H9 (cell line): Measurements from ENCODE around the gene ELOVL6. TPM values are rescaled to one million over a fixed set of nuclear protein-coding genes. Genes with fewer than 3 reads are reported as not detected.

Source experiments
- DNase-seq: peaks from one replicate; pipeline ENCODE4 v3.0.0-alpha.2; 2017
- H2AFZ ChIP-seq: one replicate; pipeline ENCODE4 v1.6.1; 2013; ENCODE audit warnings: mild to moderate bottlenecking, low read length, control low read depth, moderate library complexity
- H2AK5ac ChIP-seq: 2 replicates; pipeline ENCODE4 v1.6.1; 2013; ENCODE audit warnings: low read length, control low read depth, mixed read lengths; ENCODE audit not compliant: insufficient read length
- H2BK120ac ChIP-seq: one replicate; pipeline ENCODE4 v1.6.1; 2013; ENCODE audit warnings: low read depth, mild to moderate bottlenecking, low read length, control low read depth, inconsistent platforms; ENCODE audit not compliant: poor library complexity, severe bottlenecking
- H2BK12ac ChIP-seq: 2 replicates; pipeline ENCODE4 v1.6.1; 2013; ENCODE audit warnings: low read length, control low read depth, mixed read lengths, low read depth; ENCODE audit not compliant: insufficient read length
- H2BK15ac ChIP-seq: 2 replicates; pipeline ENCODE4 v1.6.1; 2013; ENCODE audit warnings: low read depth, low read length, control low read depth
- H2BK20ac ChIP-seq: one replicate; pipeline ENCODE4 v1.6.1; 2013; ENCODE audit warnings: low read depth, mild to moderate bottlenecking, low read length, control low read depth, inconsistent platforms; ENCODE audit not compliant: poor library complexity, severe bottlenecking
- H2BK5ac ChIP-seq: 2 replicates; pipeline ENCODE4 v1.6.1; 2013; ENCODE audit warnings: low read length, control low read depth, mixed read lengths; ENCODE audit not compliant: insufficient read length
- H3K14ac ChIP-seq: 2 replicates; pipeline ENCODE4 v1.6.1; 2013; ENCODE audit warnings: low read length, control low read depth; ENCODE audit not compliant: insufficient read depth
- H3K18ac ChIP-seq: 2 replicates; pipeline ENCODE4 v1.6.1; 2013; ENCODE audit warnings: low read depth, mild to moderate bottlenecking, mixed read lengths, low read length, control low read depth; ENCODE audit not compliant: insufficient read length
- H3K23ac ChIP-seq: 2 replicates; pipeline ENCODE4 v1.6.1; 2013; ENCODE audit warnings: low read length, control low read depth, mixed read lengths, low read depth; ENCODE audit not compliant: insufficient read length
- H3K23me2 ChIP-seq: 2 replicates; pipeline ENCODE4 v1.6.1; 2013; ENCODE audit warnings: low read depth, mild to moderate bottlenecking, mixed read lengths, low read length, control low read depth; ENCODE audit not compliant: insufficient read length, poor library complexity, severe bottlenecking
- H3K27ac ChIP-seq: 2 replicates; pipeline ENCODE4 v1.5.1; 2013; ENCODE audit warnings: low read length, control low read depth, mixed read lengths, low read depth; ENCODE audit not compliant: insufficient read length
- H3K27me3 ChIP-seq: 2 replicates; pipeline ENCODE4 v1.6.1; 2013; ENCODE audit warnings: low read length, control low read depth, inconsistent platforms; ENCODE audit not compliant: insufficient read depth
- H3K4ac ChIP-seq: 2 replicates; pipeline ENCODE4 v1.6.1; 2013; ENCODE audit warnings: low read depth, mild to moderate bottlenecking, control low read depth, inconsistent platforms, low read length, moderate library complexity
- H3K4me1 ChIP-seq: 2 replicates; pipeline ENCODE4 v1.6.1; 2013; ENCODE audit warnings: low read length, control low read depth, inconsistent platforms; ENCODE audit not compliant: insufficient read depth
- H3K4me2 ChIP-seq: 2 replicates; pipeline ENCODE4 v1.6.1; 2013; ENCODE audit warnings: low read length, control low read depth, mixed read lengths; ENCODE audit not compliant: insufficient read length, insufficient read depth
- H3K56ac ChIP-seq: 2 replicates; pipeline ENCODE4 v1.6.1; 2013; ENCODE audit warnings: low read depth, mild to moderate bottlenecking, mixed read lengths, low read length, control low read depth; ENCODE audit not compliant: insufficient read length
- H3K79me1 ChIP-seq: 2 replicates; pipeline ENCODE4 v1.6.1; 2013; ENCODE audit warnings: low read depth, mild to moderate bottlenecking, moderate library complexity, low read length, control low read depth, inconsistent platforms; ENCODE audit not compliant: insufficient read depth, poor library complexity, severe bottlenecking
- H3K79me2 ChIP-seq: 2 replicates; pipeline ENCODE4 v1.6.1; 2013; ENCODE audit warnings: low read length, control low read depth, inconsistent platforms; ENCODE audit not compliant: insufficient read depth
- H3K9ac ChIP-seq: 2 replicates; pipeline ENCODE4 v1.6.1; 2013; ENCODE audit warnings: low read length, control low read depth, mixed read lengths; ENCODE audit not compliant: insufficient read length; ENCODE audit errors: extremely low read depth
- H3K9me3 ChIP-seq: one replicate; pipeline ENCODE4 v1.6.1; 2013; ENCODE audit warnings: low read depth, low read length, inconsistent platforms; ENCODE audit not compliant: control insufficient read depth
- H3T11ph ChIP-seq: one replicate; pipeline ENCODE4 v1.6.1; 2013; ENCODE audit warnings: mild to moderate bottlenecking, low read length, control low read depth, inconsistent platforms
- H4K20me1 ChIP-seq: one replicate; pipeline ENCODE4 v1.6.1; 2013; ENCODE audit not compliant: control insufficient read depth, insufficient read length, insufficient read depth
- H4K5ac ChIP-seq: 2 replicates; pipeline ENCODE4 v1.6.1; 2013; ENCODE audit warnings: low read depth, mild to moderate bottlenecking, mixed read lengths, low read length, control low read depth; ENCODE audit not compliant: insufficient read length
- H4K8ac ChIP-seq: replicated peaks from 2 replicates; pipeline ENCODE4 v1.6.1; 2013; ENCODE audit warnings: low read length, control low read depth, mixed read lengths, low read depth; ENCODE audit not compliant: insufficient read length
- H4K91ac ChIP-seq: 2 replicates; pipeline ENCODE4 v1.6.1; 2013; ENCODE audit warnings: low read depth, mild to moderate bottlenecking, moderate library complexity, mixed read lengths, low read length, control low read depth; ENCODE audit not compliant: insufficient read length
- H3K27ac Mint-ChIP-seq, 3 experiments: 2 replicates in 2 of 3; 3 replicates in 1 of 3; pipeline ENCODE4 v1.8.0; 2020 to 2021; ENCODE audit warnings: mixed read lengths in 3 of 3, mild to moderate bottlenecking in 1 of 3, moderate library complexity in 1 of 3
- H3K27me3 Mint-ChIP-seq: 2 replicates; pipeline ENCODE4 v1.8.0; 2021; ENCODE audit warnings: low read depth, mild to moderate bottlenecking, moderate library complexity, mixed read lengths
- H3K36me3 Mint-ChIP-seq, 3 experiments: 2 replicates in 2 of 3; 3 replicates in 1 of 3; pipeline ENCODE4 v1.8.0; 2020 to 2021; ENCODE audit warnings: low read depth in 3 of 3, mixed read lengths in 3 of 3; ENCODE audit not compliant: insufficient read depth in 1 of 3
- H3K4me1 Mint-ChIP-seq, 2 experiments: 2 replicates each; pipeline ENCODE4 v1.8.0; 2020; ENCODE audit warnings: mixed read lengths in 2 of 2
- H3K4me3 Mint-ChIP-seq, 2 experiments: 2 replicates in 1 of 2; 3 replicates in 1 of 2; pipeline ENCODE4 v1.8.0; 2020 to 2021; ENCODE audit warnings: mild to moderate bottlenecking in 2 of 2, mixed read lengths in 2 of 2, moderate library complexity in 1 of 2
- H3K9me3 Mint-ChIP-seq, 2 experiments: 2 replicates in 1 of 2; 3 replicates in 1 of 2; pipeline ENCODE4 v1.8.0; 2020; ENCODE audit warnings: mild to moderate bottlenecking in 2 of 2, mixed read lengths in 2 of 2, moderate library complexity in 1 of 2
- CTCF ChIP-seq: fragments of 200-600 bp; sonication (generic); conservative IDR thresholded peaks from 3 replicates; pipeline ENCODE4 v1.8.0; 2021; ENCODE audit warnings: antibody characterized with exemption, mild to moderate bottlenecking
- whole genome bisulfite sequencing: extraction: QIAGEN DNeasy Blood & Tissue Kit; methylation state at CpG from one replicate; pipeline ENCODE4 v1.1.7; 2013; ENCODE audit warnings: missing lambda C conversion rate, low lambda C conversion rate, mixed read lengths; ENCODE audit not compliant: insufficient read length; ENCODE audit errors: extremely low coverage; 5-methylcytosine and 5-hydroxymethylcytosine counted together
- total RNA-seq: library from RNA; stranded (reverse); gene quantifications from 2 replicates; pipeline ENCODE4 v1.2.1, GENCODE V29; 2021

Gene ELOVL6
- total RNA-seq, 1 experiment from 2014 or later: 64.6 TPM

GRCh38 chr4:110042545-110043517 lies 155.6 kb downstream of the ELOVL6 start:
- H4K8ac ChIP-seq: no peak overlapping the region
- Mint-ChIP-seq H3K4me3 (no peak overlapping the region), H3K4me1 (peaks cover 13 to 14% of the 10 kb centered on the region in 2 experiments), H3K9me3 (no peaks in the 10 kb centered on the region), H3K27me3 (no peaks in the 10 kb centered on the region; the same call in 1 of the 2 replicates), H3K36me3 (peaks cover 0 to under 1% (median 0%) of the 10 kb centered on the region in 3 experiments; a peak in 1 of 7 replicates), H3K27ac (no peak overlapping the region; a peak in 1 of 7 replicates)
- no peaks in the 10 kb centered on the region for H3K4me1 ChIP-seq
- no peak overlapping the region for H3K9ac ChIP-seq
- no peaks in the 10 kb centered on the region for H3K27me3 ChIP-seq
- WGBS: no CpG with 5 or more reads among the region's 13 CpGs
- H2BK20ac ChIP-seq: no peak overlapping the region
- H3K79me1 ChIP-seq: no peaks in the 10 kb centered on the region
- H3K18ac ChIP-seq: no peak overlapping the region
- H4K20me1 ChIP-seq: no peaks in the 10 kb centered on the region
- H2BK120ac ChIP-seq: no peak overlapping the region
- H2BK12ac ChIP-seq: no peak overlapping the region
- no peak overlapping the region for H2BK5ac ChIP-seq
- no peak overlapping the region for H2AK5ac ChIP-seq
- no peak for DNase-seq
- H3K27ac ChIP-seq: no peak overlapping the region
- H2AFZ ChIP-seq: no peak overlapping the region
- H3K9me3 ChIP-seq: no peaks in the 10 kb centered on the region
- no peak overlapping the region for H3K4ac ChIP-seq
- H3K23ac ChIP-seq: no peak overlapping the region
- H4K91ac ChIP-seq: no peak overlapping the region
- no peak for TF ChIP-seq CTCF
- no peaks in the 10 kb centered on the region for H3K79me2 ChIP-seq
- no peak overlapping the region for H3T11ph ChIP-seq
- H4K5ac ChIP-seq: no peak overlapping the region
- no peaks in the 10 kb centered on the region for H3K23me2 ChIP-seq
- H3K4me2 ChIP-seq: no peak overlapping the region
- H3K14ac ChIP-seq: no peak overlapping the region
- no peak overlapping the region for H3K56ac ChIP-seq
- no peak overlapping the region for H2BK15ac ChIP-seq
